ENCODE results near the gene OR14A16.

GRCh38 chr1:247862756-247863155 is 38.8 kb upstream of the OR14A16 start:
- TF ChIP-seq CTCF (IDR thresholded peaks at IDR 0.05 in 4 of 5, conservative IDR thresholded peaks at IDR 0.05 in 1 of 5): no peak
- no peak for TF ChIP-seq POLR2A (IDR thresholded peaks at IDR 0.05)
